Measurements from ENCODE around the gene ARNT2. TPM values are rescaled to one million over a fixed set of nuclear protein-coding genes. Genes with fewer than 3 reads are reported as not detected.

ARNT2 gene
- total RNA-seq, 4 donors from 2014 or later, result 5.1 to 8.8 (median 6.8) TPM

GRCh38 chr15:80423215-80423614 lies 19.0 kb downstream of the ARNT2 start:
- TF ChIP-seq EP300 (IDR thresholded peaks at IDR 0.05) (no peak), POLR2A (IDR thresholded peaks at IDR 0.05) (no peak), CTCF (IDR thresholded peaks at IDR 0.05) (no peak)

GRCh38 chr15:80424381-80424780 lies 20.2 kb downstream of the ARNT2 start:
- no peaks in the 10 kb centered on the region for H3K27me3 ChIP-seq
- no peaks in the 10 kb centered on the region for H3K4me1 ChIP-seq
- H3K36me3 ChIP-seq, result no peaks in the 10 kb centered on the region
- TF ChIP-seq EP300 (IDR thresholded peaks at IDR 0.05) (no peak), POLR2A (IDR thresholded peaks at IDR 0.05) (no peak), CTCF (IDR thresholded peaks at IDR 0.05) (no peak)
- no peak overlapping the region for H3K4me3 ChIP-seq
- WGBS, 2 donors, result 90% methylated on average over 2 of the region's 2 CpGs
- H3K27ac ChIP-seq, result no peak overlapping the region
- H3K9me3 ChIP-seq, result no peaks in the 10 kb centered on the region
- DNase-seq (ENCODE audit: low spot score in 2 of 2), result no peak

More at GRCh38 chr15:80423215-80423614, 19.0 kb downstream of the ARNT2 start:
- no peaks in the 10 kb centered on the region for H3K27me3 ChIP-seq
- no peaks in the 10 kb centered on the region for H3K9me3 ChIP-seq
- 89 to 93% methylated on average over 4 of the region's 4 CpGs for WGBS, 2 donors
- no peaks in the 10 kb centered on the region for H3K4me1 ChIP-seq
- H3K36me3 ChIP-seq, result no peaks in the 10 kb centered on the region
- H3K27ac ChIP-seq, result no peak overlapping the region
- H3K4me3 ChIP-seq, result no peak overlapping the region
- no peak for DNase-seq (ENCODE audit: low spot score in 2 of 2)

- Histone ChIP-seq H3K9me3 (no peaks in the 10 kb centered on the region), H3K27ac (no peak overlapping the region), H3K4me1 (no peaks in the 10 kb centered on the region), H3K4me3 (no peak overlapping the region), H3K27me3 (no peaks in the 10 kb centered on the region), H3K36me3 (no peaks in the 10 kb centered on the region)
- no peak for TF ChIP-seq EP300 (IDR thresholded peaks at IDR 0.05)
- TF ChIP-seq CTCF (IDR thresholded peaks at IDR 0.05), result no peak
- TF ChIP-seq POLR2A (IDR thresholded peaks at IDR 0.05), result no peak
- WGBS, 2 donors, result 57 to 62% methylated on average over 3 of the region's 3 CpGs
- DNase-seq (ENCODE audit: low spot score in 2 of 2), result no peak
Observed at GRCh38 chr15:80426316-80426715, 22.1 kb downstream of the ARNT2 start.

- Histone ChIP-seq H3K4me1 (no peaks in the 10 kb centered on the region), H3K27me3 (no peaks in the 10 kb centered on the region), H3K9me3 (no peaks in the 10 kb centered on the region), H3K36me3 (no peaks in the 10 kb centered on the region), H3K4me3 (no peak overlapping the region), H3K27ac (no peak overlapping the region)
- whole genome bisulfite sequencing, 2 donors, result 82 to 96% methylated on average over 5 of the region's 5 CpGs
- DNase-seq (ENCODE audit: low spot score in 2 of 2), result no peak
- TF ChIP-seq CTCF (IDR thresholded peaks at IDR 0.05) (no peak), EP300 (IDR thresholded peaks at IDR 0.05) (no peak), POLR2A (IDR thresholded peaks at IDR 0.05) (no peak)
Observed at GRCh38 chr15:80429964-80430363, 25.8 kb downstream of the ARNT2 start.

DNA sequence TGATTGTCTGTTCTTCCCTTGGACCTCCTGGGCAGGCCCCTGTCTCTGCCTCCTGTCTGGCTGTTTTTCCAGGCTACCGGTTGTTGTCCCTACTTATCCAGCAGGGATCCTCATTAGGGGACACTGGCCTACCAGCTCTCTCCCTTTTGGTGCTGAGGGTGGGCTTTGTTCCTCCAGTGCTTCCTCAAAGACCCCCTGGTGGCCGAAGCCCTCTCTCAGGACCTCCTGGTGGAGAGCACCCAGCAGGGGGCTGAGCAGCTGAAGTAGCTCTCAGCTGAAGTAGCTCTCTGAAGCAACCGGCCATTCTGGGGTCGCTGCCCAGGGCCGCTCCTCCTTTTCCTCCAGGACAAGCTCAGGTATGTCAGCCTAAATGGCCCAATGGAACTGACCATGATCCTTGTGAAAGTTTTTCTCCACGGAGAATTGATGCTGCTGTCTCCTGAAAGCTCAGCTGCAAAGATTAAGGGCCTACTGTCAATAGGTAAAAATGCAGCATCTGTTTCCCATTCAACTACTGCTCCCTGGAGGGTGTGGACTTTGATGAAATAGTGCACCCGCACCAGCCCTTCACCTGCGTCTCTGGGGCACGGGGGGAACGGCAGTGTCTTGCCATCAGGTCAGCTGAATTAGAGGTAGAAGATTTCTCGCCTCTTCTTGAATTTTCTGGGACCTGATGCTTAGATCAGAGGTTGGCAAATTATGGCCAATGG lies 27.6 kb downstream of the ARNT2 start:
- no peaks in the 10 kb centered on the region for H3K36me3 ChIP-seq
- no peak overlapping the region for H3K4me3 ChIP-seq
- TF ChIP-seq POLR2A (IDR thresholded peaks at IDR 0.05) (no peak), EP300 (IDR thresholded peaks at IDR 0.05) (no peak), CTCF (IDR thresholded peaks at IDR 0.05) (no peak)
- no peak for DNase-seq (ENCODE audit: low spot score in 2 of 2)
- H3K4me1 ChIP-seq, result peaks cover 0 to 4% (median 0%) of the 10 kb centered on the region in 4 donors
- no peak overlapping the region for H3K27ac ChIP-seq
- H3K27me3 ChIP-seq, result no peaks in the 10 kb centered on the region
- WGBS, 2 donors, result 66 to 75% methylated on average over 11 of the region's 11 CpGs
- H3K9me3 ChIP-seq, result no peaks in the 10 kb centered on the region
